ENCODE results near the gene BACH1. TPM values are rescaled to one million over a fixed set of nuclear protein-coding genes. Genes with fewer than 3 reads are reported as not detected.

Gene BACH1
- total and polyA plus RNA-seq, 2 donors (not counting 3 experiments of a cell fraction or from before 2014, with no cell fraction given): 7.2 to 28.8 TPM

- Histone ChIP-seq H3K36me3 (ENCODE audit: control insufficient read depth in 2 of 2, extremely low read depth in 1 of 2, insufficient read depth in 2 of 2, low read length in 2 of 2) (peaks cover 0 to 2% of the 10 kb centered on the region in 2 experiments), H3K27me3 (ENCODE audit: control insufficient read depth in 2 of 2, insufficient read depth in 2 of 2, low read length in 2 of 2) (no peaks in the 10 kb centered on the region), H3K27ac (ENCODE audit: insufficient read depth, low read depth, low read length) (no peak overlapping the region), H3K4me3 (replicated peaks in 1 of 3; ENCODE audit: insufficient read depth in 1 of 3, low read depth in 1 of 3, low read length in 3 of 3) (no peak overlapping the region), H3K9ac (replicated peaks; ENCODE audit: extremely low read depth, insufficient read depth, low read length) (no peak overlapping the region), H3K79me2 (ENCODE audit: control insufficient read depth, insufficient read depth, low read length) (peaks cover 97% of the 10 kb centered on the region), H3K4me1 (ENCODE audit: control insufficient read depth, extremely low read depth, insufficient read depth, low read length) (peaks cover 17% of the 10 kb centered on the region), H3K4me2 (ENCODE audit: insufficient read depth, low read length) (no peak overlapping the region), H3K9me1 (replicated peaks; ENCODE audit: control insufficient read depth, extremely low read depth, insufficient read depth, low read length) (no peaks in the 10 kb centered on the region), H4K20me1 (replicated peaks; ENCODE audit: control insufficient read depth, extremely low read depth, insufficient read depth, low read length) (peaks cover 15% of the 10 kb centered on the region), H2AFZ (ENCODE audit: low read depth, low read length) (no peak overlapping the region), H3K9me3 (replicated peaks; ENCODE audit: control insufficient read depth, insufficient read depth, low read length) (no peaks in the 10 kb centered on the region)
- intact Hi-C loops (cut with micrococcal nuclease) (no loop called here), dilution Hi-C loops (cut with MboI; ENCODE audit: extremely low pct_ligation_motif_present, low sequenced_read_pairs) (no loop called here)
- DNase-seq (ENCODE audit: low read depth, low spot score) (no peak), FAIRE-seq (no peak)
- TF ChIP-seq POLR2A (IDR thresholded peaks at IDR 0.05; ENCODE audit: low read depth, low read length): no peak
- TF ChIP-seq MYC (IDR thresholded peaks at IDR 0.05; ENCODE audit: low read depth, low read length): no peak
- TF ChIP-seq JUN (IDR thresholded peaks at IDR 0.05; ENCODE audit: borderline replicate concordance, insufficient read depth, insufficient read length, low read depth): no peak
- TF ChIP-seq EZH2 (IDR thresholded peaks at IDR 0.05; ENCODE audit: borderline replicate concordance, low read depth, low read length, severe bottlenecking): no peak
- TF ChIP-seq CTCF (IDR thresholded peaks at IDR 0.05; ENCODE audit: extremely low read depth in 1 of 2, insufficient read depth in 1 of 2, low read depth in 1 of 2, low read length in 2 of 2): no peak
- TF ChIP-seq FOS (IDR thresholded peaks at IDR 0.05; ENCODE audit: borderline replicate concordance, insufficient read depth, low read length): no peak
- no peak for TF ChIP-seq GATA2 (IDR thresholded peaks at IDR 0.05; ENCODE audit: insufficient read depth, insufficient read length, low read depth, low read length)
- TF ChIP-seq MAX (IDR thresholded peaks at IDR 0.05; ENCODE audit: insufficient read depth, insufficient read length): no peak
- no peak for TF ChIP-seq POLR2AphosphoS5 (IDR thresholded peaks at IDR 0.05; ENCODE audit: insufficient read depth, low read depth, low read length)
- CTCF ChIA-PET: interaction anchor here (0.9 to 1.3 kb wide), 4 partner anchors 9 to 141 kb away, joined by 3 to 4 read pairs (median 4); no protein-coding TSS in a partner anchor
- POLR2A ChIA-PET: no interaction called here
- BruUV-seq (replicated peaks): no TSS peak
These were observed 6.3 kb downstream of the BACH1 start for GRCh38 chr21:29305068-29305467.

Data from endothelial cell of umbilical vein (primary cell).